ENCODE measurements around the gene NDUFC1.

DNA sequence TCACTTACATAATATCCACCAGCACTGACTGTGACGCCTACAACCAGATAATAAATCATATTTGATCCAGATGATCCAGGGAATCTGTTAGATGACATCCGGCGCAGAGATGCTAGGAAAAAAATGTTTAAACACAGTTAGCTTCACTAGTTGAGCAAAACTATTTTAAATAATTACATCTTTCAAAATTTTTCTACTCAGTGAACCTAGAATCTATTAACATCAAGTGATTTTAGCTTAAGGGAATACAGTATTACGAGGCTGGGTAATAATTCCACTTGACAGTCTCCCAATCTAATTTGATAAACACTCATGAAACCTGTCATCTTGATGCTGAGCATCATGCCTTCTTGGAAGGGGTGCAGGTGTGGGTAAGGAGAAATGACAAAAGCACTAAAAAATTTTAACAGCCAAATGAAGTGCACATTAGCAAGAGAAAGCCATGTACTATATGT, 27.0 kb downstream of the NDUFC1 start:
- TF ChIP-seq, protein P1, sequence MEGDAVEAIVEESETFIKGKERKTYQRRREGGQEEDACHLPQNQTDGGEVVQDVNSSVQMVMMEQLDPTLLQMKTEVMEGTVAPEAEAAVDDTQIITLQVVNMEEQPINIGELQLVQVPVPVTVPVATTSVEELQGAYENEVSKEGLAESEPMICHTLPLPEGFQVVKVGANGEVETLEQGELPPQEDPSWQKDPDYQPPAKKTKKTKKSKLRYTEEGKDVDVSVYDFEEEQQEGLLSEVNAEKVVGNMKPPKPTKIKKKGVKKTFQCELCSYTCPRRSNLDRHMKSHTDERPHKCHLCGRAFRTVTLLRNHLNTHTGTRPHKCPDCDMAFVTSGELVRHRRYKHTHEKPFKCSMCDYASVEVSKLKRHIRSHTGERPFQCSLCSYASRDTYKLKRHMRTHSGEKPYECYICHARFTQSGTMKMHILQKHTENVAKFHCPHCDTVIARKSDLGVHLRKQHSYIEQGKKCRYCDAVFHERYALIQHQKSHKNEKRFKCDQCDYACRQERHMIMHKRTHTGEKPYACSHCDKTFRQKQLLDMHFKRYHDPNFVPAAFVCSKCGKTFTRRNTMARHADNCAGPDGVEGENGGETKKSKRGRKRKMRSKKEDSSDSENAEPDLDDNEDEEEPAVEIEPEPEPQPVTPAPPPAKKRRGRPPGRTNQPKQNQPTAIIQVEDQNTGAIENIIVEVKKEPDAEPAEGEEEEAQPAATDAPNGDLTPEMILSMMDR (IDR thresholded peaks at IDR 0.05 in 4 of 5, conservative IDR thresholded peaks at IDR 0.05 in 1 of 5), result no peak
- no peak for TF ChIP-seq POLR2A (IDR thresholded peaks at IDR 0.05)
